Islet of Langerhans (tissue), 1 donor: ENCODE measurements around the gene PDCD4.
"Not testable (repeated sequence)": the region's sequence is repeated elsewhere in the genome, so short reads cannot be mapped to it uniquely, and the experiment has no call there.

Experiments used
- FAIRE-seq: peaks from one replicate; lab custom pipeline; 2011; peaks lifted over from hg19 to GRCh38; lab: Jason Lieb, UNC

PDCD4 gene

DNA sequence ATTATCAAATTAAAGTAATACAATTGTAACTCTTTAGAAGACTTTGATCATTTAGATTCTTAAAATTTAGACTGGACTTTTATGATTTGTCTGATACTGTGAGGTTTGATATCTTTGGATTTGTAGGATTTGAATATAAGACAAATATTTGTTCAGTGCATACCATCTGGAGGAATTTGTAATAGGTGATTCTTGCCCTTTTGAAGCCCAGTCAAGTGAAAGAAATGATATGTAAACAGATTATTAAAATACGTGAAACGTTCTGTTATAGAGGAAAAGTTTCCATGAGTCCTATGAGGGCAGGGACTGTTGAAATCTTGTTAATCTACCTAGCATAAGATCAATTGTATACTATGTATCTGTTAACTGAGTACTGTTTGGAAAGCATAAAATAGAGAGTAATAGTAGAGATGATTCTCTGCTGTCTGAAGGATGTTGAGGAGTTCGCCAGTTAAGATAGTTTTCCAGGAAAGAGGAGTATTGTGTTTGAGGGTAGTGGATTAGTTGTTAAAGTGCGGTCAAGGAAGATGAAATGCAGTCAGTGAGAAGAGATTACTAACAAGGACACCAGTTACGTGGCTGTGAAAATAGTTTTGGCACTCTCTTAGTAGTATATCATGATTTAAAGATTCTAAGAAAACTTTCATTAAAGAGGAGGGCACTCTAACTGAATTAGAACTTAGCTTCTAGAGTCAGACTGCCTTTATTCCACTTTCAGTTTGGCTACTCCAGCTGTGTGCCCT is 14.4 kb downstream of the PDCD4 start:
- FAIRE-seq: no peak

DNA sequence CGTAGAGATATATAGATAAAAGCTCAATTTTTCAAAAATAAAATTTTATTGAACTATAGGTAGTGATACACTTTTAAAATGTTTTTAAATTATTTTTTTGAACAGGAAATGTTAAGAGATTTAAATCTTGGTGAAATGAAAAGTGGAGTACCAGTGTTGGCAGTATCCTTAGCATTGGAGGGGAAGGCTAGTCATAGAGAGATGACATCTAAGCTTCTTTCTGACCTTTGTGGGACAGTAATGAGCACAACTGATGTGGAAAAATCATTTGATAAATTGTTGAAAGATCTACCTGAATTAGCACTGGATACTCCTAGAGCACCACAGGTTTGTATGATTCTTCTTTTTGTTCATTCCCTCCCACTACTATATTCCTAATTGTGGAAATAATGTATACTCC is 15.8 kb downstream of the PDCD4 start:
- peak; percentile 49 for FAIRE-seq

DNA sequence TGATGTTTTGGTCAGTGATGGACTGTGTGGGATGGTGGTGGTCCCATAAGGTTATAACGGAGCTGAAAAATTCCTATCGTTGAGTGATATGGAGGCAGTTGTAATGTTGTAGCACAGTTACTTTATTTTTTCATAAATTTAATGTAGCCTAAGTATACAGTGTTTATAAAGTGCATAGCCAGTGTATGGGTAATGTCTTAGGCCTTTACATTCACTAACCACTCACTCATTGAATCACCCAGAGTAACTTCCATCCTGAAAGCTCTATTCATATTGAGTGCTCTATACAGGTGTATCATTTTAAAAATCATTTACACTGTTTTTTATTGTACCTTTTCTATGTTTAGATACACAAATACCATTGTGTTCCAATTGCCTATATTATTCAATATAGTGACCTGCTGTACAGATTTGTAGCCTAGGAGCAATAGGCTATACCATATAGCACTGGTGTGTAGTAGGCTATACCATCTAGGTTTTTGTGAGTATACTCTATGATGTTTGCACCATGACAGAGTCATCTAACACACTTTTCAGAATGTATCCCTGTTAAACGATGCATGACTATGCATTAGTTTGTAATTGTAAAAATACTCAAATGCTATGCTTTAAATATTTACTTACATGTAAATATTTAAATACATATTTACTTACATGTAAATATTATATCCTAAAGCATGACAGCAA is 21.0 kb downstream of the PDCD4 start:
- FAIRE-seq: peak; percentile 73

DNA sequence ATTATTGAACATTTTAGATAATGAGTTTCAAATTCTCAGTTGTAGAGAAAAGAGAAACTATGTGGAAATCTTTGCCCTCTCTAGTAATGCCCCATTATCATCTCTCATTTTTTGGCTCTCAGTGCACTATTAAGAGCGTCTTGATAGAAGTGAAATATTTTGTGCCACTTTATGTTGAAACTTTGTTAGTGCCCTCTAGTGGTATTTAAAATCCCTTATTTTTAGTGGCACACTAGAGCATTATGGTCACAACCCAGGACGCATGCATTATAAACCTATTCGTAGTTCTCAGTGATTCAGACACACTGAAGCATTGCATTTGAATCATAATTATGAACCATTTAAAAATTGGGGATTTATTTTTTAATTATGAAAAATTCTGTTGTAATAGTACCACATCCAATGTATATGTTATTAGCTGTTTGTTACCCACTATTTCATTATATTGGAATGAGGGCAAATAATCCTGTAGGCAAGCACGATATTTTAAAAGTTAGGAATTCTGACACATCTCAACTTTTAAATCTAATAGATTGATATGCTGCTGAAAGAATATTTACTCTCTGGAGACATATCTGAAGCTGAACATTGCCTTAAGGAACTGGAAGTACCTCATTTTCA is 21.9 kb downstream of the PDCD4 start:
- peak; percentile 79 for FAIRE-seq

DNA sequence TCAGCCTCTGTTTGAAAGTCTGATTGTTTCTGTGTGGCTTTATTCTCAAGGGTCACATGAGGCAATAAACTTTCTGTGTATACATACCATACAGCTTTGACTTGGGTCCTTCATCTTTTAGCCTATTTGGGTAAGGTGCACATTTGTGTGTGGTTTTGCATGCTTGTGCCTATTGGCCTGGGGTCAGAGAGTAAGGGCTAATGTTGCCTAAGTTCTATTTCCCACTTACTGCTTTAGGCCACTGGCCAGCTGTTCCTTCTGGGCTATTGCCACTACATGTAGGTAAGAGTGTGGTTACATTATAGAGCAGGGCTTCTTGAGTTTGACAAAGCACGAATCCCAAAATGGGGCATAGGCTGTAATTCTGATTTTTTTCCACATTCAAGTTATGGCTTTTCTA is 25.5 kb downstream of the PDCD4 start:
- no peak for FAIRE-seq

DNA sequence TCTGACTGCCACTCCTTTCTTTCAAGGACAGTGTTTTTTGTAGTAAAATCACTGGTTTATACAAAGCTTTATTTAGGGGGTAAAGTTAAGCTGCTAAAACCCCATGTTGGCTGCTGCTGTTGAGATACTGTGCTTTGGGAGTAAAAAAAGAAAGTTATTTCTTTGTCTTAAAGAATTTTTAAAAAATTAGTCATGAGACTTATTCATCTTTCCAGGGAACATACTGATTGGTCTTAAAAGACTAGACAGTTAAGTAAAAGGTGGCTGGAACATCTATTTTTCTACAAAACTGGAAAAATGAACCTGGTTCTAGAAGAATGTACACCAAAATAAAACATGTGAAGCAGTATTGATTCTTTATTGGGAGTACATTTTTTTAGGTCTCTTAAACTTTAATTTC is 26.7 kb downstream of the PDCD4 start:
- no peak for FAIRE-seq

DNA sequence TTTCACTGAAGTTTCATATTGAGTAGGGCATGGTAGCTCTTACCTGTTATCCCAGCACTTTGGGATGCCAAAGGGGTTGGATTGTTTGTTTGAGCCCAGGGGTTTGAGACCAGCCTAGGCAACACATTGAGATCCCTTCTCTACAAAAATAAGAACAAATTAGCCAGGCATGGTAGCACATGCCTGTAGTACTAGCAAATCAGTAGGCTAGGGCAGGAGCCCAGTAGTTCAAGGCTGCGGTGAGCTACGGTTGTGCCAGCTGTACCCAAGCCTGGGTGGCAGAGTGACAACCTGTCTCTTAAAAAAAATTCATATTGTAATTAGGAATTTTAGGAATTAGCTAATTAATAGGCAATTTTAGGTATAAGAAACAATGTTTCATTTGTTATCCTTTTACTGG is 29.3 kb downstream of the PDCD4 start:
- no peak for FAIRE-seq

DNA sequence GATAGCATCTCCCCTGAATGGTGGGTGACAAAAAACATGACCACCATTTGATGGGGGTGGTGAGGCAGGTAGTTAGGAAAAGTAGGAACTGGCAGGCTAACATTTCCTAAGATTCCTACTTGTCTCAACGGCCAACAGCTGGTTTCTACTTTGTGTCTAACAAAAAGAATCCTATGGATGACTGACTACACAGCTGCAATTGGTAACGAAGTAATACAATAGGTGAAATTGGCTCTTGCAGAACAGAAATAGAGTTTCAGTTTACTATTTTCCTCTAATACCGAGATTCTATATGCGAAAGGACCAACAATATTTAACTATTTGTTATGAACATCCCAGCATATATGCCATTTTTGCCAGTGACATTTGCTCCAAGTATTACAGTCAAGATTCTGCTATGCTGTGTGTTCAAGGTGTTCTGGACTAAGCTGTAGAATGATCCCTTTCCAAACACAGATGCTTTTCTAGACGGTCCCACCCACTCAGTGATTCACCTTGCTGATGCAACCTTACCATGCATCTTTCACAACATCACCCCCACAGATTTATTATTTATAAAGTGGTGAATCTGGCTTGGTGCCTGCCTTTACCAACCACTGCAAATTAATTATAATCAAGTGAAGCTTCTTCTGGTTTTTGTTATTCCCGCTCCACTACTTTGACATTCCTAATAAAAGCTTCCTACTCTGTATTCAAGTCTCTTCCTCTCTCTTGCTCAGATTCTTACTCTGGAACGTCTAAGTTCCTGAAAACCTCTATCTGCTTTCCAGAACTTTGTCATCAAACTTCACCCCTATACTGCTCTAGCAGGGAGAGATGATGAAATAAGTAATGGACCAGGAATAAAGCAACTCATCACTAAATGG is 30.5 kb downstream of the PDCD4 start:
- peak; percentile 88 for FAIRE-seq

DNA sequence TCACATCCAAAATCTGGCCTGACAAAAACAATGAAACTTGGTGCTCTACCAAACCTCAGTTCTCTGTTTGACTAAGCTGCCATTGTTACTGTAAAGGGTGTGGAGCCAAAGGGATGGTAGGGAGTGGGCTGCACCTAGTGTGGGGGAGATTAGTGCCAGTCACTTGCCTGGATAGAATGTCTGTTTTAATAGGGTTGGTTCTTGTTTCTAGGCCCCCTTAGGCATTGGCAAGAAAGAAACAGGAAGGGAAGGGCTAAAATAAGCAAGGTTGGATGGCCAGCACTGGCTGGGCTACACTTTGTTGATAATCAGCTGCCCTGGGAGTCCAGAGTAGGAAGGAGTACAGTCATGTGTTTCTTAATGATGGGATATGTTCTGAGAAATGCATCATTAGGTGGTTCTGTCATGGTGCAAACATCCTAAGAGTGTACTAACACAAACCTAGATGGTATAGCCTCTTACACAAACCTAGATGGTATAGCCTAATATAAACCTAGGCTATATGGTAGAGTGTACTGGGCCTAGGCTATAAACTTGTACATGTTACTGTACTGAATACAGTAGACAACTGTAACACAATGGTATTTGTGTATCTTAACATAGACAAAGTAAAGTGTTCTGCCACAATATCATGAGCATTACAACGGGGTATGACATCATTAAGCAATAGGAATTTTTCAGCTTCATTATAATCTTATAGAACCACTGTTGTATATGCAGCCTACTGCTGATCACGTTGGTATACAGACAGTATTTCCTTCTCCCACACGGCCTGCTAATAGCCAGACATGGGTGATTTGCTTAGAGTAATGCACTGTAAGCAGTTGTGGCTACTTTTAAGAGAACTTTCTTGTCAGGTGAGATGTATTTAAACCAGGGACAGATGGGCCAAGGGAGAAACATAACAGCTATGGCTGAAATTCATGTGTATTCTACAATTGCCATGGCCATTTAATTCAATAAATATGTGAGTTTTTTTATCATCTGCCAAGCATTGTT is 31.9 kb downstream of the PDCD4 start:
- peak; percentile 43 for FAIRE-seq

DNA sequence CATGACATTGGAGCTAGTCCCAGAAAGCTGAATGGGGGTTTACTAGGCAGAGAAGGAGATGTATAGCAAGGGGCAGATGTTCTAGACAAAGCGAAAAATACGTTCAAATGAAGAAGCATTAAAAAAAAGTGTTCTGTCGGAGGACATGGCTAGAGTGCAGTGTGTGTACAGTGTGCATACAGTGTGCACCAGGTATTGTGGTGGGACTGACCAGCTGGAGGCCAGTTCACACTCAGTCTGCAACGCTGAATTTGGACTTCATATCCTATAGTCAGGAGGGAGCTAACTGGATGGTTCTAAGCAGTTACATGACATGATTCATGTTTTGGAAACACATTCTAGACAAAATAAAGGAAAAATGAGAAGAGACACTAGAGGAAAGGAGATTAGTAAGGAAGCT is 38.4 kb downstream of the PDCD4 start:
- no peak for FAIRE-seq

DNA sequence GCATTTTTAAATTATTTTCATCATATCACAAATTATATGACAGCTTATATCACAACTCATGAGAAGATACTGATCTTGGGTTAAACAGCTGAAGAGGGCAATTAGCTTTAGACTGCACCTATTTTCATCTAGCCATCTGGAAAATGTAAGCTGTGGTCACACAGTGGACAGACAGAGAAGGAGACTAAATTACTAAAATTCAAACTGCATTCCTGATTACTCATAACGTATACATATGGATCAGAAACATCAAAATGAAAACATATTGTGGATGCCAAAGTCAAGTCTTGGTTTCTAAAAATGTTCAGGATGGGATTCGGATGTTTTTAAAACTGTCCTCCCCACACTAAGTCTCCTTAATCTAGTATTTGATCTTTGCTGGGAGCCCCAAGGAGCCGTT is 40.6 kb downstream of the PDCD4 start:
- no peak for FAIRE-seq

DNA sequence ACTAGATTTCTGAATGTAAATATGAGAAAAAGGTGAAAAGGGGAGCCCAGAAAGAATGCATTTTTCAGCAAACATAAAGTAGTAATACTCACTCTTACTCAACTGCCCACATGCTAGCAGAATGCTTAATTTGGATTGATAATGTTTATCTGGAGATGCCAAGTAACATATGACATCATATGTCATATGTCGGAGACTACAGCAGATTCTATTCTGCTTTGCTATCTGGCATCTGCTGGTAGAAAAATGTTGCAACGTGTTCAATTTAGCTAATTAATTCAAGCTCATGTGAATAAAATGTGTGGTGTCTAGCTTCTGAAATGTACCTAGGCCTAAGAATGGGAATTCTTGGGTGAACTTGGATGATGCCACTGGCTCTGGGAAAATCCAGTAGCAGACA is 42.7 kb downstream of the PDCD4 start:
- FAIRE-seq: no peak

DNA sequence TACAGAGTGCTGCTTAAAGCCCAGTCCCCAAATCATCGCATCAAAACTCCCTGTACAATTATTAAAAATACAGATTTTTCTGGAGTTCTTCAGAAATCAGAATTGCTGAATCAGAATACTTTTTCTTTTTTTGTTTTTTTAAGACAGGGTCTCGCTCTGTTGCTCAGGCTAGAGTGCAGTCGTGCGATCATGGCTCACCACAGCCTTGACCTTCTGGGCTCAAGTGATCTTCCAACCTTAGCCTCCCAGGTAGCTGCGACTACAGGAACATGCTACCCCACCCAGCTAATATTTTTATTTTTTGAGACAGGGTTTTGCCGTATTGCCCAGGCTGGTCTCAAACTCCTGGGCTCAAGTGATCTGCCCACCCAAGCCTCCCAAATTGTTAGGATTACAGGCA is 43.3 kb downstream of the PDCD4 start:
- no peak for FAIRE-seq

DNA sequence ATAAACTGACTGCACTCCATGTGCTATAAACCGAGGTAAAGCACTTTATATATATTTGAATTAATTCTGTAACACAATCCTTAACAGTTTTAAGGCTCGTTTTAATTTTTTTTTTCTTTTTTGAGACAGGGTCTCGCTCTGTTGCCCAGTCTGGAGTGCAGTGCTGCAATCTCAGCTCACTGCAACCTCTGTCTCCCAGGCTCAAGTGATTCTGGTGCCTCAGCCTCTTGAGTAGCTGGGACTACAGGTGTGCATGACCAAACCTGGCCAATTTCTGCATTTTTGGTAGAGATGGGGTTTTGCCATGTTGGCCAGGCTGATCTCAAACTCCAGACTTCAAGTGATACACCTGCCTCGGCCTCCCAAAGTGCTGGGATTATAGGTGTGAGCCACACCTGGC is 43.9 kb downstream of the PDCD4 start:
- not testable (repeated sequence) for FAIRE-seq

DNA sequence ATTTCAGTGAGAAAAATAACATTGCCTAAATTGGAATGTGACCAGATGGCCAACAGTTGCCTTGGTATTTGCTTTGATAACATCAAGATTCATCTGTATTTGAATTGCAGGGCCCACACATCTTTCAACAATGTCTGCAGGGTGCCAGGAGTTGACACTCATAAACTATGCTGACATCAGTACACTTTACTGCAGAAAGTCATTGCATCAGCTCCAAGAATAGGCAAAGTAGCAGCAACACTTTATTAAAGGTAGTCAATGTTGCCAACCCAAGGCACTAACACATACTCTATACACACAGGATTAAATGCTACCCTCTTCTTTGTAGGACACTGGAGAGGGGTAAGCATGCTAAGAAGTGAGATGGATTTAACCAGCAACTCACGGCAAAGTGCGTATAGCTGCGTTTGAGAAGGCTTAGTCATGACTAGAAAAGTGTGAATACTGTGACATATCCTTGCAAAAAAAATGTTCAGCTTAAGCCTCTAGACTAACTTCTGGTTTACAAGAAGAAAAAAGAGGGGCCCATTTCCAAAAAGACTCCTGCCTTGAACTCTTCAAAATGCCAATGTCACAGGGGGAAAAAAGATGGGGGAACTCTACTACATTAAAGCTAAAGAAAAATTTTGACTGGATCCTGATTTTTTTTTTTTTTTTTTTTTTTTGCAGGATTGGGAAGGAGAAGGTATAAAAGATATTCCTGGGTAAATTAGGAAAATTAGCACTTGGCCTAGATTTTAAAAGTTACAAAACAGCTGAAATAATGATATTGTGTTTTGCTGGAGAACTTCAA is 45.0 kb downstream of the PDCD4 start:
- FAIRE-seq: no peak

DNA sequence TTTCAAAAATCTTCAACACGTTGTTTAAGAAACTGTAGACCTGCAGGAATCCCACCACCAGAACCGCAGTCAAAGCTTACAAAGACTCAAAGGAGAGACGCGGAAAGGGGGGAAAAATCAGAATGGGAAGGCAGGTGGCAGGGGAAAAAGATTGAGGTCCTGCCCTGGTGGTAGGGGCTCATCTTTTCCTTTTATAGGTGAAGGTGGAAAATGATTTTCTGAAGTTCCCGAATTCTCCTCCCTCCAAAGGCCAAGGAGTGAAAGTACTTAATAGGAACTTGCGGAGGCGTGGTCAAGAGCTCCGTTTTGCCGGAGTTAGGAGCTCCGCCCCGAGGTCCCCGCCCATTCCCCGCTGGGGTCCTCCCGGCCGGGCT is 46.5 kb downstream of the PDCD4 start:
- peak; percentile 72 for FAIRE-seq

DNA sequence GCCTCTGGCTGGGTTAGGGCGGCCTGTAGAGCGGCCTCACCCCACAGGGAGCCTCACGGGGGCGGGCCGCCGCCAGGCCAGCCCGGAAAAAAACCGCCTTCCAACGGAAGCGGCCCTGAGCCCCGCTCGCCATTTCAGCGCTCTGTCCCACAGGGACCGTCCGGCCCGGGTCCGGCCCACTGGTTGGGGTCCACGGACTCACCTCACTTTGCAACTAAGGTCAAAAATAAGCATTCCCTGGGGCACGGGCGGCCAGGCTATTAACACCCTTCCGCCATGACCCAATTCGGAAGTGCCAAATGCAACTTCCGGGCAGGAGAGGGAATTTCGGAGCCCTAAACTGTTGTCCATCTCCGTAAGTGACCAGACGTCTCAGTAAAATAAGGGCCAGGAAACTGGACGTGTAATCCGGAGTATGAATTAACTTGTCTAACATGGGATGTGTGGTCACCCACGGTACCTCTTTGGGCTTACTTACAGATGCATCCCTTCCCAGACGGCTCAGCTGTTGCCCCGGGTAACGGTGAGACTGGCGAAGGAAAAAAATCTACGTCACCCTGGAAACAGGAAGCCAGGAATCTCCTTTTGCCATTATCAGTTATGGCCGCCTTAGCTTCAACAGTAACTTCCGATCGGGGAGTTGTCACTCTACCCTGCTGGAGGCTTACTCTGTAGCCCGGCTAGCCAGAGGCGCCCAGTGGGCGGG is 47.1 kb downstream of the PDCD4 start, which contains the start of gene BBIP1:
Gene BBIP1 (minus strand): TSS at position 538 of the 706 bp plus-strand sequence. CDS start 1,023 bp downstream, outside the sequence.
- FAIRE-seq: peak; percentile 100

DNA sequence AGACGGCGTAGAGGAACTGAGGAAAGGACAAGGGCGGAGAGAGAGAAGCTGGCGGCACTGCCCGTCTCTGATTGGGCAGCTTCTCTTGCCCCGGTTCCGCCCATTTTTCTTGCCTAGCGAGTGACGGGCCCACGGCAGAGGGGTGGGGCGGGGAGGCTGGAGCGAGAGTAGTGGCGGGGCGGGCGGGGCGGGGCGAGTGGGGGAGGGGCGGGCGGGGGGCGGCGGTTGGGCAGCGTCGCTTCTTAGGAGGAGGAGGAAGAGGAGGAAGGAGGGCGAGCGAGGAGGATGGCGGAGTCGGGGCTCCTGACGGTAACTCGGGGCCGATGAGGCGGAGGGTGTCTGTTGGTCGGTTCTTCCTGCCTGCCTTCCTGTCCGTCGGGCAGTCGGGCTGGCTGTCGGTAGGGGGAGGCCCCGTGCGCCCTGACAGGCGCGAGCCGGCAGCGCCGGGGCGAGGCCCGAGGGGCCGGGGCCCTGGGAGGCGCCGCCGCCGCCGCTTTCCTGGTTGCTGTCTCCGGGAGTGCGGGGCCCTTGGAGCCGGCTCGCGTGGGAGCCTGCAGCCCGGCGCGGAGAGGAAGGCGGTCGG is 47.7 kb downstream of the PDCD4 start, which contains the start of gene SHOC2:
Gene SHOC2 (plus strand): TSS at position 256 of the 583 bp plus-strand sequence. CDS start 44,755 bp downstream, outside the sequence.
- no peak for FAIRE-seq
